H9 (cell line): ENCODE measurements around the gene SQSTM1. TPM values are rescaled to one million over a fixed set of nuclear protein-coding genes. Genes with fewer than 3 reads are reported as not detected.
A peak's percentile ranks its signal among the peaks of the same experiment; 100 is the strongest.

Experiments used
- DNase-seq: peaks from one replicate; pipeline ENCODE4 v3.0.0-alpha.2; 2017
- H2AFZ ChIP-seq: one replicate; pipeline ENCODE4 v1.6.1; 2013; ENCODE audit warnings: mild to moderate bottlenecking, low read length, control low read depth, moderate library complexity
- H2AK5ac ChIP-seq: 2 replicates; pipeline ENCODE4 v1.6.1; 2013; ENCODE audit warnings: low read length, control low read depth, mixed read lengths; ENCODE audit not compliant: insufficient read length
- H2BK120ac ChIP-seq: one replicate; pipeline ENCODE4 v1.6.1; 2013; ENCODE audit warnings: low read depth, mild to moderate bottlenecking, low read length, control low read depth, inconsistent platforms; ENCODE audit not compliant: poor library complexity, severe bottlenecking
- H2BK12ac ChIP-seq: 2 replicates; pipeline ENCODE4 v1.6.1; 2013; ENCODE audit warnings: low read length, control low read depth, mixed read lengths, low read depth; ENCODE audit not compliant: insufficient read length
- H2BK15ac ChIP-seq: 2 replicates; pipeline ENCODE4 v1.6.1; 2013; ENCODE audit warnings: low read depth, low read length, control low read depth
- H2BK20ac ChIP-seq: one replicate; pipeline ENCODE4 v1.6.1; 2013; ENCODE audit warnings: low read depth, mild to moderate bottlenecking, low read length, control low read depth, inconsistent platforms; ENCODE audit not compliant: poor library complexity, severe bottlenecking
- H2BK5ac ChIP-seq: 2 replicates; pipeline ENCODE4 v1.6.1; 2013; ENCODE audit warnings: low read length, control low read depth, mixed read lengths; ENCODE audit not compliant: insufficient read length
- H3K14ac ChIP-seq: 2 replicates; pipeline ENCODE4 v1.6.1; 2013; ENCODE audit warnings: low read length, control low read depth; ENCODE audit not compliant: insufficient read depth
- H3K18ac ChIP-seq: 2 replicates; pipeline ENCODE4 v1.6.1; 2013; ENCODE audit warnings: low read depth, mild to moderate bottlenecking, mixed read lengths, low read length, control low read depth; ENCODE audit not compliant: insufficient read length
- H3K23ac ChIP-seq: 2 replicates; pipeline ENCODE4 v1.6.1; 2013; ENCODE audit warnings: low read length, control low read depth, mixed read lengths, low read depth; ENCODE audit not compliant: insufficient read length
- H3K23me2 ChIP-seq: 2 replicates; pipeline ENCODE4 v1.6.1; 2013; ENCODE audit warnings: low read depth, mild to moderate bottlenecking, mixed read lengths, low read length, control low read depth; ENCODE audit not compliant: insufficient read length, poor library complexity, severe bottlenecking
- H3K27ac ChIP-seq: 2 replicates; pipeline ENCODE4 v1.5.1; 2013; ENCODE audit warnings: low read length, control low read depth, mixed read lengths, low read depth; ENCODE audit not compliant: insufficient read length
- H3K27me3 ChIP-seq: 2 replicates; pipeline ENCODE4 v1.6.1; 2013; ENCODE audit warnings: low read length, control low read depth, inconsistent platforms; ENCODE audit not compliant: insufficient read depth
- H3K4ac ChIP-seq: 2 replicates; pipeline ENCODE4 v1.6.1; 2013; ENCODE audit warnings: low read depth, mild to moderate bottlenecking, control low read depth, inconsistent platforms, low read length, moderate library complexity
- H3K4me1 ChIP-seq: 2 replicates; pipeline ENCODE4 v1.6.1; 2013; ENCODE audit warnings: low read length, control low read depth, inconsistent platforms; ENCODE audit not compliant: insufficient read depth
- H3K4me2 ChIP-seq: 2 replicates; pipeline ENCODE4 v1.6.1; 2013; ENCODE audit warnings: low read length, control low read depth, mixed read lengths; ENCODE audit not compliant: insufficient read length, insufficient read depth
- H3K56ac ChIP-seq: 2 replicates; pipeline ENCODE4 v1.6.1; 2013; ENCODE audit warnings: low read depth, mild to moderate bottlenecking, mixed read lengths, low read length, control low read depth; ENCODE audit not compliant: insufficient read length
- H3K79me1 ChIP-seq: 2 replicates; pipeline ENCODE4 v1.6.1; 2013; ENCODE audit warnings: low read depth, mild to moderate bottlenecking, moderate library complexity, low read length, control low read depth, inconsistent platforms; ENCODE audit not compliant: insufficient read depth, poor library complexity, severe bottlenecking
- H3K79me2 ChIP-seq: 2 replicates; pipeline ENCODE4 v1.6.1; 2013; ENCODE audit warnings: low read length, control low read depth, inconsistent platforms; ENCODE audit not compliant: insufficient read depth
- H3K9ac ChIP-seq: 2 replicates; pipeline ENCODE4 v1.6.1; 2013; ENCODE audit warnings: low read length, control low read depth, mixed read lengths; ENCODE audit not compliant: insufficient read length; ENCODE audit errors: extremely low read depth
- H3K9me3 ChIP-seq: one replicate; pipeline ENCODE4 v1.6.1; 2013; ENCODE audit warnings: low read depth, low read length, inconsistent platforms; ENCODE audit not compliant: control insufficient read depth
- H3T11ph ChIP-seq: one replicate; pipeline ENCODE4 v1.6.1; 2013; ENCODE audit warnings: mild to moderate bottlenecking, low read length, control low read depth, inconsistent platforms
- H4K20me1 ChIP-seq: one replicate; pipeline ENCODE4 v1.6.1; 2013; ENCODE audit not compliant: control insufficient read depth, insufficient read length, insufficient read depth
- H4K5ac ChIP-seq: 2 replicates; pipeline ENCODE4 v1.6.1; 2013; ENCODE audit warnings: low read depth, mild to moderate bottlenecking, mixed read lengths, low read length, control low read depth; ENCODE audit not compliant: insufficient read length
- H4K8ac ChIP-seq: replicated peaks from 2 replicates; pipeline ENCODE4 v1.6.1; 2013; ENCODE audit warnings: low read length, control low read depth, mixed read lengths, low read depth; ENCODE audit not compliant: insufficient read length
- H4K91ac ChIP-seq: 2 replicates; pipeline ENCODE4 v1.6.1; 2013; ENCODE audit warnings: low read depth, mild to moderate bottlenecking, moderate library complexity, mixed read lengths, low read length, control low read depth; ENCODE audit not compliant: insufficient read length
- H3K27ac Mint-ChIP-seq, 3 experiments: 2 replicates in 2 of 3; 3 replicates in 1 of 3; pipeline ENCODE4 v1.8.0; 2020 to 2021; ENCODE audit warnings: mixed read lengths in 3 of 3, mild to moderate bottlenecking in 1 of 3, moderate library complexity in 1 of 3
- H3K27me3 Mint-ChIP-seq: 2 replicates; pipeline ENCODE4 v1.8.0; 2021; ENCODE audit warnings: low read depth, mild to moderate bottlenecking, moderate library complexity, mixed read lengths
- H3K36me3 Mint-ChIP-seq, 3 experiments: 2 replicates in 2 of 3; 3 replicates in 1 of 3; pipeline ENCODE4 v1.8.0; 2020 to 2021; ENCODE audit warnings: low read depth in 3 of 3, mixed read lengths in 3 of 3; ENCODE audit not compliant: insufficient read depth in 1 of 3
- H3K4me1 Mint-ChIP-seq, 2 experiments: 2 replicates each; pipeline ENCODE4 v1.8.0; 2020; ENCODE audit warnings: mixed read lengths in 2 of 2
- H3K4me3 Mint-ChIP-seq, 2 experiments: 2 replicates in 1 of 2; 3 replicates in 1 of 2; pipeline ENCODE4 v1.8.0; 2020 to 2021; ENCODE audit warnings: mild to moderate bottlenecking in 2 of 2, mixed read lengths in 2 of 2, moderate library complexity in 1 of 2
- H3K9me3 Mint-ChIP-seq, 2 experiments: 2 replicates in 1 of 2; 3 replicates in 1 of 2; pipeline ENCODE4 v1.8.0; 2020; ENCODE audit warnings: mild to moderate bottlenecking in 2 of 2, mixed read lengths in 2 of 2, moderate library complexity in 1 of 2
- CTCF ChIP-seq: fragments of 200-600 bp; sonication (generic); conservative IDR thresholded peaks from 3 replicates; pipeline ENCODE4 v1.8.0; 2021; ENCODE audit warnings: antibody characterized with exemption, mild to moderate bottlenecking
- WGBS: extraction: QIAGEN DNeasy Blood & Tissue Kit; methylation state at CpG from one replicate; pipeline ENCODE4 v1.1.7; 2013; ENCODE audit warnings: missing lambda C conversion rate, low lambda C conversion rate, mixed read lengths; ENCODE audit not compliant: insufficient read length; ENCODE audit errors: extremely low coverage; 5-methylcytosine and 5-hydroxymethylcytosine counted together
- total RNA-seq: library from RNA; stranded (reverse); gene quantifications from 2 replicates; pipeline ENCODE4 v1.2.1, GENCODE V29; 2021

SQSTM1 gene
- total RNA-seq, 1 experiment from 2014 or later = 144 TPM

GRCh38 chr5:179867079-179867465 lies 46.4 kb downstream of the SQSTM1 start:
- no peak overlapping the region for H2AK5ac ChIP-seq
- no peaks in the 10 kb centered on the region for H3K79me1 ChIP-seq
- Mint-ChIP-seq H3K27me3 (no peaks in the 10 kb centered on the region), H3K27ac (peak overlapping the region in 2 of 3 experiments; percentile 94 to 95; a peak in 4 of 7 replicates), H3K4me3 (no peak overlapping the region), H3K36me3 (peaks cover 15 to 60% (median 52%) of the 10 kb centered on the region in 3 experiments), H3K4me1 (peaks cover 9 to 23% of the 10 kb centered on the region in 2 experiments), H3K9me3 (no peaks in the 10 kb centered on the region)
- H4K5ac ChIP-seq = no peak overlapping the region
- no peak overlapping the region for H3K18ac ChIP-seq
- no peak overlapping the region for H2BK120ac ChIP-seq
- no peak overlapping the region for H3K56ac ChIP-seq
- H2AFZ ChIP-seq = no peak overlapping the region
- no peak for DNase-seq
- H3K14ac ChIP-seq = no peak overlapping the region
- no peak overlapping the region for H3K27ac ChIP-seq
- WGBS = no CpG with 5 or more reads among the region's 6 CpGs
- H2BK20ac ChIP-seq = no peak overlapping the region
- peaks cover 5% of the 10 kb centered on the region for H3K9me3 ChIP-seq
- no peaks in the 10 kb centered on the region for H4K20me1 ChIP-seq
- no peak; the same call in 2 of the 3 replicates for TF ChIP-seq CTCF
- H3K4me2 ChIP-seq = no peak overlapping the region
- H2BK15ac ChIP-seq = no peak overlapping the region
- no peaks in the 10 kb centered on the region for H3K79me2 ChIP-seq
- no peak overlapping the region for H2BK5ac ChIP-seq
- H3T11ph ChIP-seq = no peak overlapping the region
- H4K8ac ChIP-seq = no peak overlapping the region
- no peak overlapping the region for H3K4ac ChIP-seq
- no peaks in the 10 kb centered on the region for H3K23me2 ChIP-seq
- no peak overlapping the region for H2BK12ac ChIP-seq
- H3K27me3 ChIP-seq = no peaks in the 10 kb centered on the region
- H3K9ac ChIP-seq = no peak overlapping the region
- no peak overlapping the region for H3K23ac ChIP-seq
- H4K91ac ChIP-seq = no peak overlapping the region
- H3K4me1 ChIP-seq = no peaks in the 10 kb centered on the region
